ENCODE data around the gene DPP3. TPM values are rescaled to one million over a fixed set of nuclear protein-coding genes. Genes with fewer than 3 reads are reported as not detected.

DPP3 gene
- polyA plus RNA-seq, 1 donor = 28.8 TPM

- Histone ChIP-seq H3K27ac (ENCODE audit: low read length) (no peak overlapping the region), H3K27me3 (ENCODE audit: control insufficient read depth, insufficient read depth, low read length) (no peaks in the 10 kb centered on the region), H3K36me3 (ENCODE audit: control insufficient read depth, insufficient read depth, low read length) (peaks cover 16% of the 10 kb centered on the region), H3K4me3 (ENCODE audit: low read length) (no peak overlapping the region), H3K9me3 (ENCODE audit: control insufficient read depth, low read depth, low read length) (no peaks in the 10 kb centered on the region), H3K4me1 (ENCODE audit: control insufficient read depth, insufficient read depth, low read length) (peaks cover 8% of the 10 kb centered on the region)
- 100% methylated on average over 2 of the region's 5 CpGs for WGBS (ENCODE audit: insufficient coverage, low lambda C conversion rate)
- DNase-seq = peak in 1 of 2 donors; percentile 63
These were observed 18.3 kb downstream of the DPP3 start for GRCh38 chr11:66498506-66498905.

- DNase-seq = peak in 1 of 2 donors; percentile 46
- Histone ChIP-seq H3K27me3 (ENCODE audit: control insufficient read depth, insufficient read depth, low read length) (no peaks in the 10 kb centered on the region), H3K9me3 (ENCODE audit: control insufficient read depth, low read depth, low read length) (no peaks in the 10 kb centered on the region), H3K27ac (ENCODE audit: low read length) (no peak overlapping the region), H3K4me1 (ENCODE audit: control insufficient read depth, insufficient read depth, low read length) (peaks cover 4% of the 10 kb centered on the region), H3K36me3 (ENCODE audit: control insufficient read depth, insufficient read depth, low read length) (peaks cover 11% of the 10 kb centered on the region), H3K4me3 (ENCODE audit: low read length) (no peak overlapping the region)
- no CpG with 5 or more reads among the region's 1 CpG for WGBS (ENCODE audit: insufficient coverage, low lambda C conversion rate)
These were observed 25.1 kb downstream of the DPP3 start for GRCh38 chr11:66505276-66505816.

- H3K27me3 ChIP-seq (ENCODE audit: control insufficient read depth, insufficient read depth, low read length) = no peaks in the 10 kb centered on the region
- no peak overlapping the region for H3K4me3 ChIP-seq (ENCODE audit: low read length)
- no CpG with 5 or more reads among the region's 7 CpGs for WGBS (ENCODE audit: insufficient coverage, low lambda C conversion rate)
- no peaks in the 10 kb centered on the region for H3K9me3 ChIP-seq (ENCODE audit: control insufficient read depth, low read depth, low read length)
- peaks cover 18% of the 10 kb centered on the region for H3K36me3 ChIP-seq (ENCODE audit: control insufficient read depth, insufficient read depth, low read length)
- peak overlapping the region; percentile 9 for H3K27ac ChIP-seq (ENCODE audit: low read length)
- DNase-seq = peak in 1 of 2 donors; percentile 11
- H3K4me1 ChIP-seq (ENCODE audit: control insufficient read depth, insufficient read depth, low read length) = peaks cover 7% of the 10 kb centered on the region
These were observed 28.9 kb downstream of the DPP3 start for GRCh38 chr11:66509131-66509561.

GRCh38 chr11:66510271-66510989 lies 30.2 kb downstream of the DPP3 start, which contains the start of gene BBS1:
TSS of gene BBS1 (plus strand) at chr11:66510635. CDS start at chr11:66510660, 25 bp downstream.
- peak; percentile 71 to 85 for DNase-seq
- Histone ChIP-seq H3K4me1 (ENCODE audit: control insufficient read depth, insufficient read depth, low read length) (peaks cover 7% of the 10 kb centered on the region), H3K36me3 (ENCODE audit: control insufficient read depth, insufficient read depth, low read length) (peaks cover 21% of the 10 kb centered on the region), H3K27me3 (ENCODE audit: control insufficient read depth, insufficient read depth, low read length) (no peaks in the 10 kb centered on the region), H3K9me3 (ENCODE audit: control insufficient read depth, low read depth, low read length) (no peaks in the 10 kb centered on the region), H3K27ac (ENCODE audit: low read length) (peak within 1 kb of the TSS; percentile 9), H3K4me3 (ENCODE audit: low read length) (peak within 1 kb of the TSS; percentile 84)
- WGBS (ENCODE audit: insufficient coverage, low lambda C conversion rate) = no CpG with 5 or more reads among the region's 31 CpGs

GRCh38 chr11:66510990-66511339 lies 30.7 kb downstream of the DPP3 start:
- Histone ChIP-seq H3K4me1 (ENCODE audit: control insufficient read depth, insufficient read depth, low read length) (peaks cover 7% of the 10 kb centered on the region), H3K27ac (ENCODE audit: low read length) (no peak overlapping the region), H3K4me3 (ENCODE audit: low read length) (peak overlapping the region; percentile 84), H3K9me3 (ENCODE audit: control insufficient read depth, low read depth, low read length) (no peaks in the 10 kb centered on the region), H3K36me3 (ENCODE audit: control insufficient read depth, insufficient read depth, low read length) (peaks cover 24% of the 10 kb centered on the region), H3K27me3 (ENCODE audit: control insufficient read depth, insufficient read depth, low read length) (no peaks in the 10 kb centered on the region)
- WGBS (ENCODE audit: insufficient coverage, low lambda C conversion rate) = no CpG with 5 or more reads among the region's 5 CpGs
- DNase-seq = no peak

- Histone ChIP-seq H3K36me3 (ENCODE audit: control insufficient read depth, insufficient read depth, low read length) (peaks cover 39% of the 10 kb centered on the region), H3K27me3 (ENCODE audit: control insufficient read depth, insufficient read depth, low read length) (no peaks in the 10 kb centered on the region), H3K27ac (ENCODE audit: low read length) (no peak overlapping the region), H3K9me3 (ENCODE audit: control insufficient read depth, low read depth, low read length) (no peaks in the 10 kb centered on the region), H3K4me1 (ENCODE audit: control insufficient read depth, insufficient read depth, low read length) (no peaks in the 10 kb centered on the region), H3K4me3 (ENCODE audit: low read length) (no peak overlapping the region)
- DNase-seq = no peak
- 90% methylated on average over 4 of the region's 11 CpGs for WGBS (ENCODE audit: insufficient coverage, low lambda C conversion rate)
These were observed 43.4 kb downstream of the DPP3 start for GRCh38 chr11:66523611-66524010.

GRCh38 chr11:66524304-66525040 lies 44.2 kb downstream of the DPP3 start:
- H3K4me3 ChIP-seq (ENCODE audit: low read length) = no peak overlapping the region
- DNase-seq = no peak
- H3K9me3 ChIP-seq (ENCODE audit: control insufficient read depth, low read depth, low read length) = no peaks in the 10 kb centered on the region
- WGBS (ENCODE audit: insufficient coverage, low lambda C conversion rate) = no CpG with 5 or more reads among the region's 10 CpGs
- H3K27ac ChIP-seq (ENCODE audit: low read length) = no peak overlapping the region
- no peaks in the 10 kb centered on the region for H3K4me1 ChIP-seq (ENCODE audit: control insufficient read depth, insufficient read depth, low read length)
- H3K27me3 ChIP-seq (ENCODE audit: control insufficient read depth, insufficient read depth, low read length) = no peaks in the 10 kb centered on the region
- H3K36me3 ChIP-seq (ENCODE audit: control insufficient read depth, insufficient read depth, low read length) = peaks cover 32% of the 10 kb centered on the region

GRCh38 chr11:66529069-66529468 lies 48.8 kb downstream of the DPP3 start:
- DNase-seq = no peak
- WGBS (ENCODE audit: insufficient coverage, low lambda C conversion rate) = no CpG with 5 or more reads among the region's 10 CpGs
- Histone ChIP-seq H3K4me1 (ENCODE audit: control insufficient read depth, insufficient read depth, low read length) (no peaks in the 10 kb centered on the region), H3K9me3 (ENCODE audit: control insufficient read depth, low read depth, low read length) (no peaks in the 10 kb centered on the region), H3K36me3 (ENCODE audit: control insufficient read depth, insufficient read depth, low read length) (peaks cover 38% of the 10 kb centered on the region), H3K27me3 (ENCODE audit: control insufficient read depth, insufficient read depth, low read length) (no peaks in the 10 kb centered on the region), H3K4me3 (ENCODE audit: low read length) (no peak overlapping the region), H3K27ac (ENCODE audit: low read length) (no peak overlapping the region)

- peaks cover 38% of the 10 kb centered on the region for H3K36me3 ChIP-seq (ENCODE audit: control insufficient read depth, insufficient read depth, low read length)
- no peak overlapping the region for H3K27ac ChIP-seq (ENCODE audit: low read length)
- no peak overlapping the region for H3K4me3 ChIP-seq (ENCODE audit: low read length)
- no peaks in the 10 kb centered on the region for H3K4me1 ChIP-seq (ENCODE audit: control insufficient read depth, insufficient read depth, low read length)
- no CpG with 5 or more reads among the region's 13 CpGs for WGBS (ENCODE audit: insufficient coverage, low lambda C conversion rate)
- H3K27me3 ChIP-seq (ENCODE audit: control insufficient read depth, insufficient read depth, low read length) = no peaks in the 10 kb centered on the region
- no peaks in the 10 kb centered on the region for H3K9me3 ChIP-seq (ENCODE audit: control insufficient read depth, low read depth, low read length)
- no peak for DNase-seq
These were observed 49.4 kb downstream of the DPP3 start for GRCh38 chr11:66529655-66530054.

- Histone ChIP-seq H3K4me3 (ENCODE audit: low read length) (no peak overlapping the region), H3K9me3 (ENCODE audit: control insufficient read depth, low read depth, low read length) (no peaks in the 10 kb centered on the region), H3K36me3 (ENCODE audit: control insufficient read depth, insufficient read depth, low read length) (peaks cover 41% of the 10 kb centered on the region), H3K4me1 (ENCODE audit: control insufficient read depth, insufficient read depth, low read length) (no peaks in the 10 kb centered on the region), H3K27me3 (ENCODE audit: control insufficient read depth, insufficient read depth, low read length) (no peaks in the 10 kb centered on the region), H3K27ac (ENCODE audit: low read length) (no peak overlapping the region)
- WGBS (ENCODE audit: insufficient coverage, low lambda C conversion rate) = no CpG with 5 or more reads among the region's 10 CpGs
- DNase-seq = no peak
These were observed 50.9 kb downstream of the DPP3 start for GRCh38 chr11:66530927-66531709.

Data from large intestine (tissue), 3 donors.